NCI-H446 (cell line): ENCODE data around the gene PGPEP1.
"Not testable (repeated sequence)": the region's sequence is repeated elsewhere in the genome, so short reads cannot be mapped to it uniquely, and the experiment has no call there.

Source experiments
- DNase-seq, 2 experiments: peaks; one replicate each; lab custom pipeline; 2025; lab: John Stamatoyannopoulos, UW

Gene PGPEP1

GRCh38 chr19:18390065-18390907, 49.9 kb downstream of the PGPEP1 start:
- DNase-seq: peak in 1 of 2 experiments; percentile 72

GRCh38 chr19:18391509-18392075, 51.2 kb downstream of the PGPEP1 start:
- DNase-seq: no peak

- no peak for DNase-seq
Measured at GRCh38 chr19:18392417-18392816, 52.0 kb downstream of the PGPEP1 start.

GRCh38 chr19:18392926-18393325, 52.5 kb downstream of the PGPEP1 start:
- no peak for DNase-seq

GRCh38 chr19:18393836-18394235, 53.4 kb downstream of the PGPEP1 start:
- no peak for DNase-seq

GRCh38 chr19:18396471-18397241, 56.3 kb downstream of the PGPEP1 start:
- DNase-seq: no peak

GRCh38 chr19:18397242-18398202, 57.1 kb downstream of the PGPEP1 start, which contains the start of gene LRRC25:
Gene LRRC25, minus strand, starts transcription at chr19:18397622. Its CDS starts 659 bp downstream, at chr19:18396963.
- DNase-seq: no peak

GRCh38 chr19:18399008-18399407, 58.6 kb downstream of the PGPEP1 start:
- DNase-seq: peak in 1 of 2 experiments; percentile 26

GRCh38 chr19:18401580-18402112, 61.2 kb downstream of the PGPEP1 start:
- DNase-seq: peak in 1 of 2 experiments; percentile 20

- not testable (repeated sequence) for DNase-seq
Measured at GRCh38 chr19:18402455-18403248, 62.3 kb downstream of the PGPEP1 start.

- not testable (repeated sequence) for DNase-seq
Measured at GRCh38 chr19:18405754-18406153, 65.4 kb downstream of the PGPEP1 start.

GRCh38 chr19:18406749-18407148, 66.4 kb downstream of the PGPEP1 start:
- no peak for DNase-seq

GRCh38 chr19:18408053-18408476, 67.7 kb downstream of the PGPEP1 start:
- DNase-seq: no peak

- DNase-seq: no peak
Measured at GRCh38 chr19:18412610-18413239, 72.3 kb downstream of the PGPEP1 start.

GRCh38 chr19:18414504-18415177, 74.2 kb downstream of the PGPEP1 start:
- no peak for DNase-seq

- no peak for DNase-seq
Measured at GRCh38 chr19:18415178-18415867, 74.9 kb downstream of the PGPEP1 start.

- DNase-seq: peak; percentile 22 to 72
Measured at GRCh38 chr19:18416778-18417249, 76.4 kb downstream of the PGPEP1 start.
